ENCODE data around the gene C4orf50. TPM values are rescaled to one million over a fixed set of nuclear protein-coding genes. Genes with fewer than 3 reads are reported as not detected.

Gene C4orf50
- total RNA-seq, 1 donor from 2014 or later = 0.16 TPM

- Histone ChIP-seq H3K27me3 (ENCODE audit: insufficient read depth, low read length) (no peaks in the 10 kb centered on the region), H3K36me3 (ENCODE audit: insufficient read depth, low read length) (no peaks in the 10 kb centered on the region), H3K27ac (ENCODE audit: low read depth, low read length) (no peak overlapping the region), H3K4me3 (ENCODE audit: insufficient read depth, low read depth, low read length) (no peak overlapping the region), H3K4me1 (ENCODE audit: insufficient read depth, low read length) (peaks cover 19% of the 10 kb centered on the region), H3K9me3 (ENCODE audit: insufficient read depth, low read depth, low read length) (no peaks in the 10 kb centered on the region), H3K79me2 (ENCODE audit: insufficient read depth, low read length) (peaks cover 27% of the 10 kb centered on the region), H3K4me2 (ENCODE audit: low read length) (no peak overlapping the region), H2AFZ (ENCODE audit: low read depth, low read length) (no peak overlapping the region), H3K9ac (ENCODE audit: low read length) (no peak overlapping the region), H4K20me1 (ENCODE audit: insufficient read depth, low read length) (peaks cover 69% of the 10 kb centered on the region)
- TF ChIP-seq CTCF (IDR thresholded peaks at IDR 0.05; ENCODE audit: insufficient read depth, low read depth, low read length) (no peak), EZH2 (IDR thresholded peaks at IDR 0.05; ENCODE audit: insufficient read depth, low read length) (no peak)
- H3K4me1 Mint-ChIP-seq (ENCODE audit: low read depth, unreplicated experiment) = peaks cover 31% of the 10 kb centered on the region
- H3K27ac Mint-ChIP-seq (ENCODE audit: unreplicated experiment) = no peak overlapping the region
- peaks cover 23% of the 10 kb centered on the region for H3K36me3 Mint-ChIP-seq (ENCODE audit: low read depth, unreplicated experiment)
- no peaks in the 10 kb centered on the region for H3K27me3 Mint-ChIP-seq (ENCODE audit: low read depth, unreplicated experiment)
- H3K9me3 Mint-ChIP-seq (ENCODE audit: unreplicated experiment) = no peaks in the 10 kb centered on the region
- no peak for DNase-seq (ENCODE audit: low read depth)
- no peak for FAIRE-seq
- H3K4me3 Mint-ChIP-seq (ENCODE audit: unreplicated experiment) = no peak overlapping the region
Measured at GRCh38 chr4:5867866-5868265, 150.4 kb downstream of the C4orf50 start.

- no peak overlapping the region for H3K9ac ChIP-seq (ENCODE audit: low read length)
- no peaks in the 10 kb centered on the region for H3K36me3 ChIP-seq (ENCODE audit: insufficient read depth, low read length)
- DNase-seq (ENCODE audit: low read depth) (no peak), FAIRE-seq (no peak)
- Mint-ChIP-seq H3K4me1 (ENCODE audit: low read depth, unreplicated experiment) (peaks cover 33% of the 10 kb centered on the region), H3K27ac (ENCODE audit: unreplicated experiment) (peak overlapping the region; percentile 37), H3K9me3 (ENCODE audit: unreplicated experiment) (no peaks in the 10 kb centered on the region), H3K4me3 (ENCODE audit: unreplicated experiment) (no peak overlapping the region), H3K36me3 (ENCODE audit: low read depth, unreplicated experiment) (peaks cover 23% of the 10 kb centered on the region), H3K27me3 (ENCODE audit: low read depth, unreplicated experiment) (no peaks in the 10 kb centered on the region)
- H4K20me1 ChIP-seq (ENCODE audit: insufficient read depth, low read length) = peaks cover 71% of the 10 kb centered on the region
- TF ChIP-seq EZH2 (IDR thresholded peaks at IDR 0.05; ENCODE audit: insufficient read depth, low read length) = no peak
- TF ChIP-seq CTCF (IDR thresholded peaks at IDR 0.05; ENCODE audit: insufficient read depth, low read depth, low read length) = no peak
- peaks cover 19% of the 10 kb centered on the region for H3K4me1 ChIP-seq (ENCODE audit: insufficient read depth, low read length)
- no peaks in the 10 kb centered on the region for H3K27me3 ChIP-seq (ENCODE audit: insufficient read depth, low read length)
- no peak overlapping the region for H3K4me2 ChIP-seq (ENCODE audit: low read length)
- H3K27ac ChIP-seq (ENCODE audit: low read depth, low read length) = no peak overlapping the region
- no peaks in the 10 kb centered on the region for H3K9me3 ChIP-seq (ENCODE audit: insufficient read depth, low read depth, low read length)
- peaks cover 24% of the 10 kb centered on the region for H3K79me2 ChIP-seq (ENCODE audit: insufficient read depth, low read length)
- H3K4me3 ChIP-seq (ENCODE audit: insufficient read depth, low read depth, low read length) = no peak overlapping the region
- no peak overlapping the region for H2AFZ ChIP-seq (ENCODE audit: low read depth, low read length)
Measured at GRCh38 chr4:5866841-5867813, 151.1 kb downstream of the C4orf50 start.

Measured in astrocyte (in vitro differentiated cells and primary cell).